ENCODE data around the gene ARHGAP32.

The ARHGAP32 gene

GRCh38 chr11:129192150-129192549 is at the start of gene ARHGAP32:
TSS of gene ARHGAP32 (minus strand) at chr11:129192325. CDS start at chr11:129192198, 127 bp downstream.
- DNase-seq (ENCODE audit: low spot score) = no peak

DNA sequence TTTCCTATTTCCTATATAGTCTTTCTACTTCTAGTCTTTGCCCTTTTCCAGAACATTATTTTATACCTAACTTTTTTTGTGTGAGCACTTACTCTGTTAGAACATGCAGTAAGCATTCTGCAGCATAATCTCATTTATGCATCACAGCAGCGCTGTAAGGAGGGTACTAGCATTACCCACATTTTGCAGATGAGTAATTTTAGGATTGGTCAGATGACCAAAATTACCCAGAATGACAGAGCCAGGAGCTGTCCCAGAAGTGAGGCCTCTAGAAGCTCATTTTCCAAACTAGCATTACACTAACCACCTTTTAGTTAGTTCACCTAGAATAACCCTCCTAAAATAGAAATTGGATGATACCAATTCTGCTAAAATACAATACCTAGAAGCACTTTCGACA is 47.1 kb upstream of the ARHGAP32 start:
- DNase-seq (ENCODE audit: low spot score) = no peak

DNA sequence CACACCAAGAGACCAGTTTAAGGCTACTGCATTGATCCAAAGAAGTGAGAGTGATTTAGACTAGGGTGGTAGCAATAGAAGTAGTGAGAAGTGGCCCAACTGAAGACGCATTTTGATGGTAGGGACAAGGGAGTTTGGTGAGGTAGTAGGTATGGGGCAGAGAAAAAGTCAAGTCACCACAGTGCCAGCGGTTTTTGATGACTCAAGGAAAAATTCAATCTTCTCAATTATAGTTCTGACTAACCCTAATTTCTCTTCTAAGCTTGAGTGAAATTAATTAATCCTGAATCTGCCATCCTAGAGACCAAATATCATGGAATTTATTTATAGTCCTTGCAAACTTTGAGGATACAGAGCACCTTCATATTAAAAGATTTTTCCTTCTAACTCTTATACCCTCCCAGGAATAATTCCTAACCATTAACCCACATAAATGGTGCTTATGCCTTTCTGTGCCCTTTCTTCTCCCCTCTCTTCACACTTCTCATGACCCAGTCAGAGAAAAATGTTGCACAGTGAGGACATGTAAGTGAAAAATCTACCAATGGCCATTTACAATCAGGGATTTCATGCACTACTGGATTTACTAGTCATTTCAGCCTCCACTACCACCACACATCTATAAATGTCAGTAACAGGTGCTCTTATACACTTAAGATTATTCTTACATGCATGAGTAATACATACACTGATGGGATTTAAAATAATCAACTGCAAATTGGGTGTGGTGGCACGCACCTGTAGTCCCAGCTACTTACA is 45.9 kb upstream of the ARHGAP32 start:
- DNase-seq (ENCODE audit: low spot score) = no peak

DNA sequence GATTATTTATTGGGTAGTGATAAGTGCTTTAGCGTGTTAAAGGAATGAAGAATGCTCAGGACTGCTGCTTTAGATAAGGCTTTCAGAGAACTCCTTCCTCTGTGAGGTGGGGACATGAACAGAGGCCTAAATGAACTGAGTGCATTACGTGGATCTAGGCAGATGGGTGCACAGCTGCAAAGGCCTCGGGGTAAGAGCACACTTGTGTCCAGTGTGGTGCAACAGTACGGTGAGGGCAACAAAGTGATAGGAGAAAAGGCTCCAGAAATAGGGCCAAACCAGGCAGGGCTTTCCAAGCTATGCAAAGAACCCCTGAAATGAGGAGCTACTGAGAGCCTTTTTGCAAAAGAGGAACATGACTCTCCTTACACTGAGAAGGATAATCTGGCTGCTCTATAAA is 45.3 kb upstream of the ARHGAP32 start:
- no peak for DNase-seq (ENCODE audit: low spot score)

- no peak for DNase-seq (ENCODE audit: low spot score)
Observed at GRCh38 chr11:129236850-129237249, 44.7 kb upstream of the ARHGAP32 start.

DNA sequence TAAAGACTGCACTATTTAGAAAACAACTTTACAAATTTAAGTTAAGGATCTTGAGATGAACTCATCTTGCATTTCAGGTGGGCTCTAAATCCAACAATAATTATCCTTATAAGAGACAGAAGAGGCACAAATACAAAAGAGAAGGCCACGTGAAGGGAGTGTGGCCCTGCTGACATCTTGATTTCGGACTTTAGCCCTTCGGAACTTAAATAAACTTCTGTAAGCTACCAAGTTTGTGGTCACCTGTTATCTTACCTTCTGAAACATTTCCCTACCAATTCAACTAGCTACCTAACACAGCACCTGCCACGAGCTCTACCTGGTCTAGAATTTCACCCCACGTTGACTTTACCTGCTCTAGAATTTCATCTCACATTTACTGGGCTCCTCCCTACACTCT is 42.9 kb upstream of the ARHGAP32 start:
- DNase-seq (ENCODE audit: low spot score) = no peak

- DNase-seq (ENCODE audit: low spot score) = no peak
Observed at GRCh38 chr11:129230006-129230405, 37.9 kb upstream of the ARHGAP32 start.

GRCh38 chr11:129226207-129226798 is 34.2 kb upstream of the ARHGAP32 start:
- no peak for DNase-seq (ENCODE audit: low spot score)

GRCh38 chr11:129225190-129225589 is 33.1 kb upstream of the ARHGAP32 start:
- DNase-seq (ENCODE audit: low spot score) = no peak

- no peak for DNase-seq (ENCODE audit: low spot score)
Observed at GRCh38 chr11:129224538-129224937, 32.4 kb upstream of the ARHGAP32 start.

GRCh38 chr11:129223701-129224149 is 31.6 kb upstream of the ARHGAP32 start:
- no peak for DNase-seq (ENCODE audit: low spot score)

GRCh38 chr11:129223260-129223659 is 31.1 kb upstream of the ARHGAP32 start:
- DNase-seq (ENCODE audit: low spot score) = no peak

- no peak for DNase-seq (ENCODE audit: low spot score)
Observed at GRCh38 chr11:129222158-129222557, 30.0 kb upstream of the ARHGAP32 start.

DNA sequence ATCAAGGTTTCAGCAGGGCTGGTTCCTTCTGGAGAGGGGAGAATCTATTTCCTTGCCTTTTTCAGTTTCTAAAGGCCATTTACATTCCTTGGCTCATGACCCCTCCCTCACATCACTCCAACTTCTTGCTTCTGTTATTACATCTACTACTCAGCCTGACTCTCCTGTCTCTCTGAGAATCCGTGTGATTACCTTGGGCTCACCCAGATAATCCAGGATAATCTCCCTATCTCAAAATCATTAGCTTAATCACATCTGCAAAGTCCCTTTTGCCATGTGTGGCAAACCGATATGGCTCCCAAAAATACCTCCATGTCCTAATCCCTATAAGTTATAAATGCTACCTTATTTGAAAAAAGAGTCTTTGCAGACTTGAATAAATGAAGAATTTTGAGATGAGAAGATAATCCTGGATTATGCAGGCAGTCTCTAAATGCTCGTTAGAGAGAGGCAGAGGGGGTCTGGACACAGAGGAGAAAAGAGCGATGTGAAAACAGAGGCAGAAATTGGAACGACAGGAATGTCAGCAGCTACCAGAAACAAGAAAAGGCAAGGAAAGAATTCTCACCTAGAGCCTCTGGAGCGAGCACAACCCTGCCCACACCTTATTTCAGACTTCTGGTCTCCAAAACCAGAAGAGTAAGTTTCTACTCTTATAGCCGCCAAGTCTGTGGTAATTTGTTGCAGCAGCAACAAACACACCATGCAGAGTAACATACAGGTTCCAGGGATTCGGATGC is 23.6 kb upstream of the ARHGAP32 start:
- no peak for DNase-seq (ENCODE audit: low spot score)

DNA sequence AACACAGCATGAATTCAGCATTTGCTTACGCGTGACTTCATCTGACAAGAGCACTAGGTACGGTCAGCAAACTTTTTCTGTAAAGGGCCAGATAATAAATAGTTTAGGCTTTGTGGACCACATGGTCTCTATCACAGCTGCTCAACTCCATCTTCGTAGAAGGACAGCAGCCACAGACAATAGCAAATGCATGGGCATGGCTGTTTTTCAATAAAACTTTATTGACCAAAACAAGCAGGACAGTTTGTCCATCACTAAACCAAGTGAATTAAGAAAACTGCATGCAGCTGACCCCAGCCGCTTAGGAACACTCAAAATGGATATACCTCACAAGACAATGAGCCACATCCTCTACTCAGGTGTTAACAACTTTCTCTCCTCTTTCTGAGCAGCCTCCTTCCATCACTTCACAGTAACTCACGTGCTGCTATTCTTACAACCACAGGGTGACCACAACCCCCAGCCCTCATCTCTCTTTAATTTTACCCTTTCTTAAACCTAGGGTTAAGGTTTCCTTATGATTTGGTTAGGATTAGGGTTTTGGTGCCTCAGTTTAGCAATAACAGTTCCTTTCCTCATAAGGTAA is 22.7 kb upstream of the ARHGAP32 start:
- DNase-seq (ENCODE audit: low spot score) = no peak

GRCh38 chr11:129213261-129213660 is 21.1 kb upstream of the ARHGAP32 start:
- no peak for DNase-seq (ENCODE audit: low spot score)

- DNase-seq (ENCODE audit: low spot score) = no peak
Observed at GRCh38 chr11:129211397-129211796, 19.3 kb upstream of the ARHGAP32 start.

- DNase-seq (ENCODE audit: low spot score) = no peak
Observed at GRCh38 chr11:129210831-129211181, 18.7 kb upstream of the ARHGAP32 start.

- no peak for DNase-seq (ENCODE audit: low spot score)
Observed at GRCh38 chr11:129209891-129210830, 18.0 kb upstream of the ARHGAP32 start.

GRCh38 chr11:129208863-129209262 is 16.7 kb upstream of the ARHGAP32 start:
- DNase-seq (ENCODE audit: low spot score) = no peak

- no peak for DNase-seq (ENCODE audit: low spot score)
Observed at GRCh38 chr11:129204150-129204838, 12.2 kb upstream of the ARHGAP32 start.
